ENCODE data around the gene TSGA10IP. TPM values are rescaled to one million over a fixed set of nuclear protein-coding genes. Genes with fewer than 3 reads are reported as not detected.
"Not testable (repeated sequence)": the region's sequence is repeated elsewhere in the genome, so short reads cannot be mapped to it uniquely, and the experiment has no call there.

TSGA10IP gene
- total RNA-seq, 1 experiment from 2014 or later = not detected

DNA sequence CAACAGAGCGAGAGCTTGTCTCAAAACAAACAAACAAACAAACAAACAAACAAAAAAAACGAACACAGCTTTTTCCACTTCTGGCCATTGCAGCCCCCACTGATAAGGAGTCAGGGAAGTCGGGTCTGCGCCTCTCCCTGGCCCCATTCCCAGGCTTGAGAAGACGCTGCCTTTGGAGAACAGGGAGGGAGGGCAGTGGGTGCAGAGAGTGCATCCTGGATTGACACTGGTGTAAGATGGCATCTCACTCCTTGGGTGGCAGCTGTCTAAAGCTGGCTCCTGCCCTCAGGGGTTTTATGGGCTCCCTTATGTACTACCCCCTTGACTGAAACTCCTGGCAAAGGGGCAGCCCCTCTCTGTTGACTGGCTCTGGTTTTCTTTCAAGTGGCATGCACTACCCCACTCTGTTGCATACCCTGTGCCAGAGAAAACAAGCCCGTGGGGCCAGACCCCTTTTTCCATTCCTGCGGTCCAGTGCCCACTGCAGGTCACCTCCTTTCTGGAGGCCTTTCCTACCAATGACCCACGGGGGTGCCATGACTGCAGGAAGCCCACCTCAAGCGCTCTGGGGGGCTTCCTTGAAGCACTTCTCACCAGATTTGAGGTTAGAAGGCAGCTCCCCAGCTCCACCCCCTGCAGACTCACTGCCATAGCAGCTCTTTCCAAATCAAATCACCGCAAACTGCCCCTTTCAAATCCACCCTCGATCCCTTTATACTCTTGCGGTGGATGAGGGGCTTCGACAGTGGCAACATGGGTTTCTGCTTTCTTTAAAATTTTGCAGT, 13.3 kb upstream of the TSGA10IP start:
- H3K4me3 ChIP-seq = no peak overlapping the region
- DNase-seq = no peak
- H3K27me3 ChIP-seq = no peaks in the 10 kb centered on the region
- H3K9me3 ChIP-seq = no peaks in the 10 kb centered on the region
- H3K36me3 ChIP-seq = no peaks in the 10 kb centered on the region; the same call in 1 of the 2 replicates

- Histone ChIP-seq H3K27me3 (no peaks in the 10 kb centered on the region), H3K9me3 (no peaks in the 10 kb centered on the region), H3K4me3 (no peak overlapping the region), H3K36me3 (no peaks in the 10 kb centered on the region)
- DNase-seq = no peak
These were observed 12.7 kb upstream of the TSGA10IP start for GRCh38 chr11:65932558-65932919.

- Histone ChIP-seq H3K36me3 (no peaks in the 10 kb centered on the region), H3K27me3 (no peaks in the 10 kb centered on the region), H3K9me3 (no peaks in the 10 kb centered on the region), H3K4me3 (no peak overlapping the region)
- no peak for DNase-seq
These were observed 11.3 kb upstream of the TSGA10IP start for GRCh38 chr11:65934014-65934413.

GRCh38 chr11:65937766-65938165, 7.5 kb upstream of the TSGA10IP start:
- Histone ChIP-seq H3K27me3 (no peaks in the 10 kb centered on the region), H3K4me3 (no peak overlapping the region), H3K9me3 (no peaks in the 10 kb centered on the region), H3K36me3 (no peaks in the 10 kb centered on the region)
- DNase-seq = no peak

DNA sequence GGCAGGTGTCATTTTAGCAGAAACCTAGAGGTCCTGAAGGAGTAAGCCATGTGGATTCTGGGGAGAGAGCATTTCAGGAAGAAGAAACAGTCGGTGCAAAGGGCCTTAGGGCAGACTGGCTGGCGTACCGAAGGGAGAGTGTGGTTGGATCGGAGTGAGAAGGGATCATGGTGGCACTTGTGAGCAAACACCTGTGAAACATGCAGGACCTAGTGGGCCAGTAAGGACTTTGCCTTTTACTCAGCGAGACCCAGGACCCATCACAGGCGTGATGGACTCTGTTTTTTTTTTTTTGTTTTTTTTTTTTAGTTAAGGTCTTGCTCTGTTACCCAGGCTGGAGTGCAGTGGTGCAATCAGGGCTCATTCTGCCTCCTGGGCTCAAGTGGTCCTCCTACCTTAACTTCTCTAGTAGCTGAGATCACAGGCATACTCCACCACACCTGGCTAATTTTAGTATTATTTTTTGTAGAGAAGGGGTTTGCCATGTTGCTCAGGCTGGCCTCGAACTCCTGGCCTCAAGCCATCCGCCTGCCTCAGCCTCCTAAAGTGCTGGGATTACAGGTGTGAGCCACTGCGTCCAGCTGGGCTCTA, 3.5 kb upstream of the TSGA10IP start:
- Histone ChIP-seq H3K9me3 (no peaks in the 10 kb centered on the region), H3K27me3 (no peaks in the 10 kb centered on the region), H3K4me3 (no peak overlapping the region), H3K36me3 (no peaks in the 10 kb centered on the region)
- no peak for DNase-seq

GRCh38 chr11:65942531-65942930, 2.7 kb upstream of the TSGA10IP start:
- no peak overlapping the region for H3K4me3 ChIP-seq
- no peaks in the 10 kb centered on the region for H3K27me3 ChIP-seq
- H3K9me3 ChIP-seq = no peaks in the 10 kb centered on the region
- DNase-seq = no peak
- no peaks in the 10 kb centered on the region for H3K36me3 ChIP-seq

DNA sequence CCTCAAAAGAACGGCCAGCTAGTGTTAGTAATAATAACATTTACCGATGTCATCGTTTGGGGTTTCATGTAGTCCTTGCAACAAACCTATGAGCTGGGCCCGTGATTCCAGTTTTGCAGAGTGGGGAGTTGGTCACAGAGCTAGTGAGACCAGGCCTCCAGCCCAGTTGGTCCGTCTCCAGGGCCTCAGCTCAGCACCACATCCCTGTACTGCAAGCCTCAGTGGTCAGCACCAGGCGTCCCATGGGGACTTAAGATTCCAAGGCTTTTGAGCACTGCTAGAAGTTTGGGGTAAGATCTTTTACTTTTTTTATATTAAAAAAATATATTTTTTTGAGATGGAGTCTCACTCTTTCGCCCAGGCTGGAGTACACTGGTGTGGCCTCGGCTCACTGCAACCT, 1.1 kb upstream of the TSGA10IP start:
- no peaks in the 10 kb centered on the region for H3K27me3 ChIP-seq
- no peaks in the 10 kb centered on the region for H3K9me3 ChIP-seq
- no peak overlapping the region for H3K4me3 ChIP-seq
- H3K36me3 ChIP-seq = no peaks in the 10 kb centered on the region
- no peak for DNase-seq

DNA sequence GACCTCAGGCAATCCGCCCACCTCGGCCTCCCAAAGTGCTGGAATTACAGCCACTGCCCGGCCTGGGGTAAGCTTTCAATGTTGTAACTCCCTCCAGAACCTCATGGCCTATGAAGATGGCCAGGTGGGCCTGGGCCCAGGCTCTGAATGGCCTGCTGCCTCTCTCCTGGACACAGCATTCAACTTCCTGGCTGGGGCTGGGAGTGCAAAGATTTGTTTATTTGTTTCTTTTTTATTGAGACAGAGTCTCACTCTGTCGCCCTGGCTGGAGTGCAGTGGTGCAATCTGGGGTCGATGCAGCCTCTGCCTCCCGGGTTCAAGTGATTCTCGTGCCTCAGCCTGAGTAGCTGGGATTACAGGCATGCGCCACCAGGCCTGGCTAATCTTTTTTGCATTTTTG, 513 bp upstream of the TSGA10IP start:
- Histone ChIP-seq H3K9me3 (no peaks in the 10 kb centered on the region), H3K27me3 (no peaks in the 10 kb centered on the region), H3K36me3 (no peaks in the 10 kb centered on the region), H3K4me3 (no peak overlapping the region)
- no peak for DNase-seq

DNA sequence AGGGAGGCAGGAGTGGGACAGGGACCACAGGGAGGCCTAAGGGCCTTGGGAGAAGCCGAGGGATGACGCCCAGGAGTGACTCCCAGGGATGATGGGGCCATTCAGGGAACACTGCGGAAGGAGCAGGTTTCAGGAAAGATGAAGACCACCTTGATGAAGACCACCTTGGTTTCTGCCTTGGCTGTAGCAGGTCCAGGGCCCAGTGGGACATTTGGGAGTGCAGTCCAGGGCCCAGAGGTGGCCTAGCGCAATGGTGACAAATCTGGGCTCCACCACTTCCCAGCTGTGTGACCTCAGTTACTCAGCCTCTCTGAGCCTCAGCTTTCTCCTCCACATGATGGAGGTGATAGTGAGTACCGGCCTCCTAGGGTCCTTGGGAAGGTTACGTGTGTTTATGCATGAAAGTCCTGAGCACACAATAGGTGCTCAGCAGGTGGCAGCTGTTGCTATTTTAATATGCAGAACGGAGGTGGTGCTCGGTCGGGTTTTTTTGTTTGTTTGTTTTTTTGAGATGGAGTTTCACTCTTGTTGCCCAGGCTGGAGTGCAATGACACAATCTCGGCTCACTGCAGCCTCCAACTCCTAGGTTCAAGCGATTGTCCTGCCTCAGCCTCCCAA, 770 bp downstream of the TSGA10IP start:
- no peaks in the 10 kb centered on the region for H3K27me3 ChIP-seq
- DNase-seq = no peak
- no peak overlapping the region for H3K4me3 ChIP-seq
- no peaks in the 10 kb centered on the region for H3K36me3 ChIP-seq
- no peaks in the 10 kb centered on the region for H3K9me3 ChIP-seq

GRCh38 chr11:65946655-65947054, 1.4 kb downstream of the TSGA10IP start:
- Histone ChIP-seq H3K9me3 (no peaks in the 10 kb centered on the region), H3K4me3 (no peak overlapping the region), H3K27me3 (no peaks in the 10 kb centered on the region), H3K36me3 (no peaks in the 10 kb centered on the region)
- DNase-seq = no peak

GRCh38 chr11:65947133-65947532, 1.9 kb downstream of the TSGA10IP start:
- Histone ChIP-seq H3K36me3 (no peaks in the 10 kb centered on the region), H3K9me3 (no peaks in the 10 kb centered on the region), H3K4me3 (no peak overlapping the region), H3K27me3 (no peaks in the 10 kb centered on the region)
- DNase-seq = no peak

DNA sequence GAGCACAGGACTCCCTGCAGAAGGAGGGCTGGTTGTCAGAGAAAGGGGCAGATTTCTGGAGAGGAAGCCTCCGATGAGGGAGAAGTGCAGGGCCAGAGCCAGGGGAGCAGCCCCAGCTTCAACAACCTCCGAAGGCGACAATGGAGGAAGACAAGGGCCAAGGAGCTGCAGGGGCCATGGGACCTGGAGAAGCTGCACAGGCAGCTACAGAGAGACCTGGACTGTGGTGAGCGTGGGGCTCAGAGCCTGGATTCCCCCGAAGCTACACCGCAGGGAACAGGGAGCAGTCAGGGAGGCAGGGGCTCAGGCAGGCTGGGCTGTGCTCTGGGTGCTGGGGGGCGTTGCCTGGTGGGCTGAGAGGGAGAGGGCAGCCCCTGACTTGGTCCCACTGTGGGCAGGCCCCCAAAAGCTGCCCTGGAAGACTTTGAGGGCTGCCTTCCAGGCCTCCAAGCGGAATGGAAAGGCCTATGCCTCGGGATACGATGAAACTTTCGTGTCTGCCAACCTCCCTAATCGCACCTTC, 2.4 kb downstream of the TSGA10IP start:
- H3K36me3 ChIP-seq = no peaks in the 10 kb centered on the region
- H3K9me3 ChIP-seq = no peaks in the 10 kb centered on the region
- no peak overlapping the region for H3K4me3 ChIP-seq
- DNase-seq = no peak
- no peaks in the 10 kb centered on the region for H3K27me3 ChIP-seq

GRCh38 chr11:65950711-65951110, 5.4 kb downstream of the TSGA10IP start:
- H3K9me3 ChIP-seq, H3K36me3 ChIP-seq: not testable (repeated sequence)

DNA sequence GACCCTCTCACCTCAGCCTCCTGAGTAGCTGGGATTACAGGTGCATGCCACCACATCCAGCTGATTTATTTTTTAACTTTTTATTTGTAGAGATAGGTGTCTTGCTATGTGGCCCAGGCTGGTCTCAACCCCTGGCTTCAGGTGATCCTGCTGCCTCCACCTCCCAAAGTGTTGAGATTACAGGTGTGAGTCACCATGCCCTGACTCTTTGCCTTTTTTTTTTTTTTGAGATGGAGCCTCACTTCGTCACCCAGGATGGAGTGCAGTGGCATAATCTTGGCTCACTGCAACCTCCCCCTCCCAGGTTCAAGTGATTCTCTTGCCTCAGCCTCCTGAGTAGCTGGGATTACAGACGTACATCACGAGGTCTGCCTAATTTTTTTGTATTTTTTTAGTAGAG, 6.4 kb downstream of the TSGA10IP start:
- DNase-seq, H3K36me3 ChIP-seq, H3K4me3 ChIP-seq, H3K27me3 ChIP-seq, H3K9me3 ChIP-seq: not testable (repeated sequence)

More at GRCh38 chr11:65950711-65951110, 5.4 kb downstream of the TSGA10IP start:
- not testable (repeated sequence) for DNase-seq, H3K4me3 ChIP-seq, H3K27me3 ChIP-seq

- H3K27me3 ChIP-seq = no peaks in the 10 kb centered on the region
- no peaks in the 10 kb centered on the region for H3K36me3 ChIP-seq
- H3K9me3 ChIP-seq = no peaks in the 10 kb centered on the region
- H3K4me3 ChIP-seq = no peak overlapping the region
- no peak for DNase-seq
These were observed 6.8 kb downstream of the TSGA10IP start for GRCh38 chr11:65952052-65952521.

- Histone ChIP-seq H3K4me3 (no peak overlapping the region), H3K9me3 (no peaks in the 10 kb centered on the region), H3K36me3 (no peaks in the 10 kb centered on the region), H3K27me3 (no peaks in the 10 kb centered on the region)
- no peak for DNase-seq
These were observed 8.2 kb downstream of the TSGA10IP start for GRCh38 chr11:65953471-65953870.

GRCh38 chr11:65954771-65955170, 9.5 kb downstream of the TSGA10IP start:
- no peak overlapping the region for H3K4me3 ChIP-seq
- no peak for DNase-seq
- H3K27me3 ChIP-seq = no peaks in the 10 kb centered on the region
- H3K9me3 ChIP-seq = no peaks in the 10 kb centered on the region
- H3K36me3 ChIP-seq = no peaks in the 10 kb centered on the region

All from MG63 (cell line).